Right renal pelvis (tissue), 4 donors: ENCODE results near the gene MCOLN1. TPM values are rescaled to one million over a fixed set of nuclear protein-coding genes. Genes with fewer than 3 reads are reported as not detected.
"Not testable (repeated sequence)": the region's sequence is repeated elsewhere in the genome, so short reads cannot be mapped to it uniquely, and the experiment has no call there.

Source experiments
- DNase-seq, 4 donors: peaks; one replicate each; pipeline ENCODE4 v3.0.0-alpha.2; 2013; ENCODE audit warnings: low read depth in 4 of 4, low spot score in 3 of 4, missing footprints in 1 of 4
- polyA plus RNA-seq, 4 donors: library from polyadenylated mRNA; unstranded; fragments of 120-200 nt; gene quantifications; one replicate each; pipeline ENCODE4 v1.2.1, GENCODE V29; 2013; ENCODE audit not compliant: insufficient read length in 4 of 4

MCOLN1 gene
- polyA plus RNA-seq, 4 donors, result 15.2 to 19.7 (median 16.1) TPM

- DNase-seq, result no peak
Measured at GRCh38 chr19:7562646-7563393, 40.4 kb downstream of the MCOLN1 start.

- no peak for DNase-seq
Measured at GRCh38 chr19:7564866-7565265, 42.4 kb downstream of the MCOLN1 start.

- no peak for DNase-seq
Measured at GRCh38 chr19:7565332-7565731, 42.9 kb downstream of the MCOLN1 start.

- DNase-seq, result no peak
Measured at GRCh38 chr19:7570761-7571160, 48.3 kb downstream of the MCOLN1 start.

- no peak for DNase-seq
Measured at GRCh38 chr19:7575434-7576040, 53.1 kb downstream of the MCOLN1 start.

- DNase-seq, result not testable (repeated sequence)
Measured at GRCh38 chr19:7577422-7577821, 55.0 kb downstream of the MCOLN1 start.

GRCh38 chr19:7578127-7578526, 55.7 kb downstream of the MCOLN1 start:
- no peak for DNase-seq

- no peak for DNase-seq
Measured at GRCh38 chr19:7579182-7579581, 56.8 kb downstream of the MCOLN1 start.

- no peak for DNase-seq
Measured at GRCh38 chr19:7582446-7582845, 60.0 kb downstream of the MCOLN1 start.

Other genes with a start within 250 kb of the MCOLN1 start
- gene INSR, start 228.2 kb upstream of the MCOLN1 start, polyA plus RNA-seq, result 10 to 100 TPM; 23.1 to 28.1 (median 26.4) TPM
- gene ARHGEF18, start 173.7 kb upstream of the MCOLN1 start, polyA plus RNA-seq, result 10 to 100 TPM; 33.1 to 38.7 (median 37.3) TPM
- 1 to 10 TPM; 4.9 to 9.3 (median 5.6) TPM for gene PEX11G, start 33.6 kb upstream of the MCOLN1 start, polyA plus RNA-seq
- 10 to 100 TPM; 43.1 to 69.6 (median 43.7) TPM for gene ZNF358, start 6.5 kb upstream of the MCOLN1 start, polyA plus RNA-seq
- gene PNPLA6, start 13.1 kb downstream of the MCOLN1 start, polyA plus RNA-seq, result 10 to 100 TPM; 36.2 to 45.1 (median 41.9) TPM
- 10 to 100 TPM; 13.2 to 22.5 (median 16.8) TPM for gene CAMSAP3, start 73.2 kb downstream of the MCOLN1 start, polyA plus RNA-seq
- gene XAB2, start 106.9 kb downstream of the MCOLN1 start, polyA plus RNA-seq, result 10 to 100 TPM; 33.3 to 47.0 (median 34.9) TPM
- 100 to 1,000 TPM in 2 of 4 donors, 10 to 100 TPM in 2; 86.2 to 115 (median 105) TPM for gene PET100, start 107.2 kb downstream of the MCOLN1 start, polyA plus RNA-seq
- gene PCP2, start 111.1 kb downstream of the MCOLN1 start, polyA plus RNA-seq, result 1 to 10 TPM in 2 of 4 donors, under 1 TPM in 2; 0.82 to 1.6 (median 1.0) TPM
- 10 to 100 TPM; 54.9 to 68.0 (median 66.3) TPM for gene STXBP2, start 114.5 kb downstream of the MCOLN1 start, polyA plus RNA-seq
- gene RETN, start 146.4 kb downstream of the MCOLN1 start, polyA plus RNA-seq, result 1 to 10 TPM in 2 of 4 donors, under 1 TPM in 2; 0.34 to 1.5 (median 1.0) TPM
- under 1 TPM; 0.11 to 0.66 (median 0.17) TPM for gene MCEMP1, start 154.5 kb downstream of the MCOLN1 start, polyA plus RNA-seq
- 10 to 100 TPM; 40.6 to 72.7 (median 48.4) TPM for gene TRAPPC5, start 158.2 kb downstream of the MCOLN1 start, polyA plus RNA-seq
- under 1 TPM in 3 of 4 donors, not detected in 1; 0.15 to 0.29 (median 0.17) TPM for gene FCER2, start 179.5 kb downstream of the MCOLN1 start, polyA plus RNA-seq
- gene CLEC4G, start 209.5 kb downstream of the MCOLN1 start, polyA plus RNA-seq, result under 1 TPM in 1 of 4 donors, not detected in 3; 0.13 TPM
- 1 to 10 TPM; 1.0 to 1.7 (median 1.3) TPM for gene CD209, start 224.9 kb downstream of the MCOLN1 start, polyA plus RNA-seq
- 1 to 10 TPM; 2.6 to 3.7 (median 3.3) TPM for gene CLEC4M, start 240.6 kb downstream of the MCOLN1 start, polyA plus RNA-seq